Glutamatergic neuron (in vitro differentiated cells): ENCODE results near the gene SYT6. TPM values are rescaled to one million over a fixed set of nuclear protein-coding genes. Genes with fewer than 3 reads are reported as not detected.

Experiments used
- DNase-seq: peaks from one replicate; pipeline ENCODE4 v3.0.0; 2022
- H3K27ac Mint-ChIP-seq: one replicate; pipeline ENCODE4 v1.8.0; 2020; ENCODE audit warnings: mild to moderate bottlenecking, mixed read lengths, inconsistent platforms; ENCODE audit not compliant: unreplicated experiment
- H3K27me3 Mint-ChIP-seq: one replicate; pipeline ENCODE4 v1.8.0; 2020; ENCODE audit warnings: mild to moderate bottlenecking, moderate library complexity, mixed read lengths, inconsistent platforms; ENCODE audit not compliant: unreplicated experiment
- H3K36me3 Mint-ChIP-seq: one replicate; pipeline ENCODE4 v1.8.0; 2020; ENCODE audit warnings: mild to moderate bottlenecking, mixed read lengths, inconsistent platforms; ENCODE audit not compliant: unreplicated experiment
- H3K4me1 Mint-ChIP-seq: one replicate; pipeline ENCODE4 v1.8.0; 2020; ENCODE audit warnings: mild to moderate bottlenecking, low read depth, mixed read lengths, inconsistent platforms; ENCODE audit not compliant: unreplicated experiment
- H3K4me3 Mint-ChIP-seq: one replicate; pipeline ENCODE4 v1.8.0; 2020; ENCODE audit warnings: mild to moderate bottlenecking, mixed read lengths, inconsistent platforms; ENCODE audit not compliant: unreplicated experiment
- H3K9me3 Mint-ChIP-seq: one replicate; pipeline ENCODE4 v1.8.0; 2020; ENCODE audit warnings: mild to moderate bottlenecking, moderate library complexity, mixed read lengths, inconsistent platforms; ENCODE audit not compliant: unreplicated experiment
- CTCF ChIP-seq: fragments of 200-600 bp; sonication (generic); IDR thresholded peaks from one replicate; pipeline ENCODE4 v1.5.0; 2021; ENCODE audit not compliant: partially characterized antibody, unreplicated experiment
- total RNA-seq: library from RNA; stranded (reverse); fragmentation: NEBNext Ultra II Directional; extraction: Animal tissue kit (Norgen Biotek cat#: 25700); gene quantifications from one replicate; pipeline ENCODE4 v1.2.1, GENCODE V29; 2021; ENCODE audit not compliant: unreplicated experiment

Gene SYT6
- total RNA-seq, 1 donor from 2014 or later = 11.1 TPM

GRCh38 chr1:114109981-114110380 lies 43.7 kb downstream of the SYT6 start:
- no peak overlapping the region for H3K4me3 Mint-ChIP-seq
- no peaks in the 10 kb centered on the region for H3K36me3 Mint-ChIP-seq
- peaks cover 3% of the 10 kb centered on the region for H3K27me3 Mint-ChIP-seq
- TF ChIP-seq CTCF = no peak
- H3K9me3 Mint-ChIP-seq = peaks cover 1% of the 10 kb centered on the region
- H3K27ac Mint-ChIP-seq = no peak overlapping the region
- no peak for DNase-seq
- H3K4me1 Mint-ChIP-seq = peaks cover 4% of the 10 kb centered on the region

- H3K4me1 Mint-ChIP-seq = peaks cover 4% of the 10 kb centered on the region
- H3K4me3 Mint-ChIP-seq = no peak overlapping the region
- peaks cover 3% of the 10 kb centered on the region for H3K9me3 Mint-ChIP-seq
- peaks cover 5% of the 10 kb centered on the region for H3K27me3 Mint-ChIP-seq
- H3K27ac Mint-ChIP-seq = no peak overlapping the region
- no peak for TF ChIP-seq CTCF
- H3K36me3 Mint-ChIP-seq = no peaks in the 10 kb centered on the region
- no peak for DNase-seq
Measured at GRCh38 chr1:114108751-114109255, 44.9 kb downstream of the SYT6 start.

- H3K4me1 Mint-ChIP-seq = peaks cover 4% of the 10 kb centered on the region
- peaks cover 3% of the 10 kb centered on the region for H3K27me3 Mint-ChIP-seq
- peaks cover 4% of the 10 kb centered on the region for H3K9me3 Mint-ChIP-seq
- TF ChIP-seq CTCF = no peak
- H3K36me3 Mint-ChIP-seq = no peaks in the 10 kb centered on the region
- no peak for DNase-seq
- H3K4me3 Mint-ChIP-seq = no peak overlapping the region
- H3K27ac Mint-ChIP-seq = no peak overlapping the region
Measured at GRCh38 chr1:114107474-114108435, 45.9 kb downstream of the SYT6 start.

- H3K4me1 Mint-ChIP-seq = no peaks in the 10 kb centered on the region
- H3K27me3 Mint-ChIP-seq = peaks cover 3% of the 10 kb centered on the region
- H3K27ac Mint-ChIP-seq = no peak overlapping the region
- no peak overlapping the region for H3K4me3 Mint-ChIP-seq
- no peak for DNase-seq
- H3K9me3 Mint-ChIP-seq = peaks cover 4% of the 10 kb centered on the region
- H3K36me3 Mint-ChIP-seq = no peaks in the 10 kb centered on the region
- no peak for TF ChIP-seq CTCF
Measured at GRCh38 chr1:114105421-114105979, 48.2 kb downstream of the SYT6 start.

GRCh38 chr1:114104949-114105348 lies 48.7 kb downstream of the SYT6 start:
- no peak overlapping the region for H3K27ac Mint-ChIP-seq
- H3K9me3 Mint-ChIP-seq = peaks cover 4% of the 10 kb centered on the region
- H3K27me3 Mint-ChIP-seq = peaks cover 3% of the 10 kb centered on the region
- no peaks in the 10 kb centered on the region for H3K36me3 Mint-ChIP-seq
- H3K4me3 Mint-ChIP-seq = no peak overlapping the region
- TF ChIP-seq CTCF = peak; percentile 11
- no peak for DNase-seq
- H3K4me1 Mint-ChIP-seq = no peaks in the 10 kb centered on the region
